Embryonic facial prominence (tissue), 1 donor: ENCODE data around the gene VPS18.
A peak's percentile ranks its signal among the peaks of the same experiment; 100 is the strongest.

Experiments used
- DNase-seq: peaks from one replicate; pipeline ENCODE4 v3.0.0-alpha.2; 2016; ENCODE audit errors: extremely low spot score

Gene VPS18

GRCh38 chr15:40937762-40938535 is 43.7 kb downstream of the VPS18 start:
- no peak for DNase-seq

DNA sequence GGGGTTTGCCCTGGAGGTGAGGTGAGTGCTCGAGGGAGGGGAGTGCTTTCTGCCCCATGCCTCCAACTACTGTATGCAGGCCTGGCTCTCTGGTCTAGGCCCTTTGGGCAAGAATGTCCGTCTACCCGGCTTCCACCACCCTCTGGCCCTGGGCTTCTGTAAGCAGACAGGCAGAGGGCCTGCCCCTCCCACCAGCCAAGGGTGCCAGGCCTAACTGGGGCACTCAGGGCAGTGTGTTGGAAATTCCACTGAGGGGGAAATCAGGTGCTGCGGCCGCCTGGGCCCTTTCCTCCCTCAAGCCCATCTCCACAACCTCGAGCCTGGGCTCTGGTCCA is 44.3 kb downstream of the VPS18 start:
- no peak for DNase-seq

- no peak for DNase-seq
Observed at GRCh38 chr15:40940296-40940801, 46.1 kb downstream of the VPS18 start.

DNA sequence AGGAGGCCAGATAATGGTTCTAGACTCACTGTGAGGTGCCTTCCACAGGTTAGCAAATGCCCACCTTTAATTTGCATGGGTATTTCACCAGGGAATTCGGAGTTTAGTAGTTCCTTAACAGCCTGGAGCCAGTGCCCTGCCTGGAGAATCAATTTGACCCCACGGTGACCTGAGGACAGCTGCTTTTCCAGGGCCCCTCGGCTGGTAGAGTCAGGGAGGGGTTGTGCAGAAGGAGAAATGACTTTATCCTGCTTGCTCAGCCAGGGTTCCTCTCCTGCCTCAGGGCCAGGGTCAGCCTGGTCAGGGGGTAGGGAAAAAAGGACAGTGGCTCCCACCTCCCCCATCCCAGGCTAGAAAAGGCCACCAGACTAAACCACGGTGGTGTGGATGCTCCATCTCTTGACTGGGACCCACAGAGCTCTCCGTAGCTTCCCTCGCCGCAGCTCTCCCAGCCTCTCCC is 46.8 kb downstream of the VPS18 start:
- no peak for DNase-seq

- DNase-seq = no peak
Observed at GRCh38 chr15:40941528-40942336, 47.5 kb downstream of the VPS18 start.

DNA sequence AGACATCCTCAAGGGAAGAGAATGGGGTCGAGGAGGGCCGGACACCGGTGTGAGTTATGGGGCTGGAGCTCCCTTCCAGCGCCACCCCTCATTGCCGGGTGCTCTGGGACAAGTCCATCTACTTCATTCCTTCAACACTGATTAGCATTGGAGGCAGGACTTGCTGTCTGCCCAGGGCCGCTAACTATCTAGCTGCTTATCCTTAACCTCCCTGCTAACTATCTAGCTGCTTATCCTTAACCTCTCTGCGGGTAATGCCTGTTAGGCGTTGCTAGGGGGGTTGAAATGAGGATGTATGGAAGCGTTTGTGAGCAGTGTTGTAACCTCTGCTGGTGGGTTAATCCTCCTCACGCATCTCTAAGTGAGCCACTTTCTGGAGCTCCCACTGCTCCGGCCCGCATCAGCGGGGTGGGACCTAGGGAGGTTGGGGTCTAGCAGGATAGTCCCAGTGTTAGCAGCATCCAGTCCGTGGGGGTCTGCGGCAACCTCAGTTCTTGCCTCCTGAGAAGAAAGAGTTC is 48.1 kb downstream of the VPS18 start:
- no peak for DNase-seq

DNA sequence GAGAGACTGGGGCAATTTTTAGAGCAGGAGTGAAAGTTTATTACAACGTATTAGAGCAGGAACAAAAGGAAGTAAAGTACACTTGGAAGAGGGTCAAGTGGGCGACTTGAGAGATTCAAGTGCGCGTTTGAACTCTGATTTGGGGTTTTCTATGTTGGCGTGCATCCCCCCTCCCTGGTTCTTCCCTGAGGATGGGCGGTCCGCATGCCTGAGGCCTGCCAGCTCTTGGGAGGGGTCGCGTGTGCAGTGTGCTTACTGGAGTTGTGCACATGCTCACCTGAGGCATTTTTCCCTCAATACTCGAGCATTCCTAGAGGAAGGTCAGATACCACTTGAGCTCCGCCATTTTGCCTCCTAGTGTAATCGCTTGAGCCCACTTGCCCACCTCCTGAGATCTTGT is 48.6 kb downstream of the VPS18 start:
- DNase-seq = no peak

DNA sequence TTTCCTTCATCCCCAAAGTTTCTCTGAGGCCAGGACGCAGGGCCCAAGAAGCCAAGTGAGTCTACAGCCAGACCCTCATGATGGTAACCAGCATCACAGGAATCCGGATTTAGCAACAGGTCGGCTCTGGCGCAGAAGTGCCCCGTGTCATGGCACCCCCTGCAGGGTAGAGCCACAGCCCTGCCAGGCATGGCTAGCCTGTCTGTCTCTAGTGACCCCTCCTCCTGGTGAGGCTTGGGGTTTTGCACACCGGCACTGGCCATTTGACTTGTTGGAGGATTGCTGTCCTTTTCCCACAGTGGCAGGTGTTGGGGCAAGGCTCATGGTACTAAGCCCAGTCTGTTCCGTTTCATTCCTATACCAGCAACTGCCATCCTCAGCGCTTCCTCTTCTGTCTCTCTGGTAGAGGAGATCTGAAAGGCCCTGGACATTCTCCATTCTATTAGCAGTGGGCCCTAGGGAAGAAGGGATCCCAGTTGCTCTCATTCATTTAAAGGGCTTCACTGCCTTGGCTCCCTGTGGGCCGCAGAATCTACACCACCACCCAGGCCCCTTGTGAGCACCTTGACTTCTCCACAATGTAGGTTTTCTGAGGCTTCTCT is 49.6 kb downstream of the VPS18 start:
- no peak for DNase-seq

- DNase-seq = no peak
Observed at GRCh38 chr15:40944510-40945296, 50.5 kb downstream of the VPS18 start.

GRCh38 chr15:40948706-40949473 is 54.6 kb downstream of the VPS18 start:
- no peak for DNase-seq

- no peak for DNase-seq
Observed at GRCh38 chr15:40949756-40950207, 55.5 kb downstream of the VPS18 start.

- no peak for DNase-seq
Observed at GRCh38 chr15:40951764-40952163, 57.5 kb downstream of the VPS18 start.

DNA sequence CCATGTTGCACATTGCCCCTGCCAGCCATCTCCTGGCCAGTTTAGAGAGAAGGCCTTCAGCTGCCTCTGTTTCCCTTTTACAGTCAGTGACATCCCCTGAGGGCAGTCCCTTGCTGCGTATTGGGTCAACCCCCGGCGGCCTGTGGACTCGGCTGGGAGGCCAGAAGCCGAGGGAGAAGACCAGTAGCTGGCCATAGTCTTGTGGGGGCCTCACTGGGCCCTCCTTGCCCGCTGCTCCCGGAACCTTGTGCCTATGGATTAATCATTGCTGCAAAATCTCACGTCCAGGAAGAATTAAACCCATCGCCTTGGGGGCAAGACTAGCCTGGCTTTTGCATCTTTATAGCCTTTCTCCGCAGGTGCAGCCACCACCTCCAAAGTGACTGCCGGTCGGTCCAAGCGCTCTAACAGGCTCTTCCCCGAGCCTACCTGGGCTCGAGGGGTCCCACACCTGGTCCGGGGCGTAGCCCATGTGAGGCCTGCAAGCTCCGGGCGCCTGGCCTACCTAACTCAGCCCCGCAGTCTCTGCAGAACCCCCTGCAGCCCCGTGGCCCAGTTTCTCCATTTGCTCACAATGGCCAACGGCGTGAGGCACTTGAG is 58.2 kb downstream of the VPS18 start:
- DNase-seq = no peak

DNA sequence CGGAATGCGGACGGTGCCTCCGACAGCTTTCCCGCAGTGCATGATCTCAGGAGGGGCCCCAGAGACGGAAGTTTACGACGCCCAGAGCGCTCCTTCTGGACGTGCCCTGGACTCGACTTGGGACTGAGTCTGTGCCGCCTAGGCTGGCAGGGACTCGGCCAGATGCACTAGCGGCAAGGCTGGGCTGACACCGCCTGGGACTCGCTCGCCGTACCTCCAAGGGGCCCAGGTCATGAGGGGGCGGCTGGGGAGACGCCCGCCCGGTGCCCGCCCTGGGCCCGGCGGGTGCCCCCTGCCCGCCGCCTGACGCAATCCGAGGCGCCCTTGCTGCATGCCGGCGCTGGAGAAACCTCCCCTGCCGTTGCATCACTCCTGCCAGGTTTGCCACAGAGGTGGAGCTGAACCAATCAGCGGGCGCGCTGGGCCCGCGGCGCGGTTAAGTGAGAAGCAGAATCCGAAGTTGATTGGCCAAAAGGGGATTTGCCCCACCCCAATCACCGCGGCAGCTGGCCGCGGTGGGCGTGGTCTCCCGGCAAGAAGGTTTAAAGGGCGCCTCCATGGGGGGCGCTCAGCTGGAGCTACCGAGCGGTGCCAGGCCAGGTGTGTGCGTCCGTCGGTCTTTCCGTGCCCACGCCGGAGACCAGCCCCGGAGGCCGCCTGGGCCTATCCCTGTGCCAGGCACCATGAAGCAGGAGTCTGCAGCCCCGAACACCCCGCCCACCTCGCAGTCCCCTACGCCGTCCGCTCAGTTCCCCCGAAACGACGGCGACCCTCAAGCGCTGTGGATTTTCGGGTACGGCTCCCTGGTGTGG is 58.9 kb downstream of the VPS18 start, which contains the start of gene CHAC1:
Gene CHAC1, plus strand, starts transcription at position 571 of the 812 bp plus-strand sequence. Its CDS starts 113 bp downstream, at position 684.
- peak; percentile 82 for DNase-seq
